HG03064 (cell line): ENCODE measurements around the gene NOL9.
"Not testable (repeated sequence)": the region's sequence is repeated elsewhere in the genome, so short reads cannot be mapped to it uniquely, and the experiment has no call there.

Experiments used
- ATAC-seq: cut with Tn5 transposase; IDR thresholded peaks from one replicate; pipeline ENCODE4 v1.9.1; 2021; ENCODE audit warnings: low read depth; ENCODE audit not compliant: unreplicated experiment

NOL9 gene

GRCh38 chr1:6506210-6507036 is 47.9 kb downstream of the NOL9 start:
- no peak for ATAC-seq

GRCh38 chr1:6505367-6506209 is 48.7 kb downstream of the NOL9 start:
- no peak for ATAC-seq

GRCh38 chr1:6504887-6505286 is 49.4 kb downstream of the NOL9 start:
- ATAC-seq = no peak

GRCh38 chr1:6503884-6504602 is 50.3 kb downstream of the NOL9 start:
- ATAC-seq = no peak

- ATAC-seq = no peak
Observed at GRCh38 chr1:6502000-6502891, 52.1 kb downstream of the NOL9 start.

- no peak for ATAC-seq
Observed at GRCh38 chr1:6501279-6501813, 53.0 kb downstream of the NOL9 start.

- no peak for ATAC-seq
Observed at GRCh38 chr1:6500544-6501278, 53.6 kb downstream of the NOL9 start.

- ATAC-seq = no peak
Observed at GRCh38 chr1:6499296-6499695, 55.0 kb downstream of the NOL9 start.

GRCh38 chr1:6498576-6499111 is 55.7 kb downstream of the NOL9 start:
- ATAC-seq = no peak

- ATAC-seq = no peak
Observed at GRCh38 chr1:6497867-6498575, 56.3 kb downstream of the NOL9 start.

GRCh38 chr1:6497215-6497866 is 57.0 kb downstream of the NOL9 start:
- ATAC-seq = no peak

GRCh38 chr1:6496890-6497214 is 57.5 kb downstream of the NOL9 start:
- no peak for ATAC-seq

- ATAC-seq = no peak
Observed at GRCh38 chr1:6496365-6496721, 58.0 kb downstream of the NOL9 start.

- no peak for ATAC-seq
Observed at GRCh38 chr1:6495540-6496364, 58.6 kb downstream of the NOL9 start.

GRCh38 chr1:6495041-6495441 is 59.3 kb downstream of the NOL9 start:
- no peak for ATAC-seq

- no peak for ATAC-seq
Observed at GRCh38 chr1:6494627-6495026, 59.7 kb downstream of the NOL9 start.

- ATAC-seq = not testable (repeated sequence)
Observed at GRCh38 chr1:6493834-6494223, 60.5 kb downstream of the NOL9 start.
